ENCODE measurements around the gene TMEM14A. TPM values are rescaled to one million over a fixed set of nuclear protein-coding genes. Genes with fewer than 3 reads are reported as not detected.

The TMEM14A gene
- total and polyA plus RNA-seq, 2 of the 8 experiments (the other 6 are each of a cell fraction or from before 2014, with no cell fraction given) = 11.1 to 11.2 TPM

DNA sequence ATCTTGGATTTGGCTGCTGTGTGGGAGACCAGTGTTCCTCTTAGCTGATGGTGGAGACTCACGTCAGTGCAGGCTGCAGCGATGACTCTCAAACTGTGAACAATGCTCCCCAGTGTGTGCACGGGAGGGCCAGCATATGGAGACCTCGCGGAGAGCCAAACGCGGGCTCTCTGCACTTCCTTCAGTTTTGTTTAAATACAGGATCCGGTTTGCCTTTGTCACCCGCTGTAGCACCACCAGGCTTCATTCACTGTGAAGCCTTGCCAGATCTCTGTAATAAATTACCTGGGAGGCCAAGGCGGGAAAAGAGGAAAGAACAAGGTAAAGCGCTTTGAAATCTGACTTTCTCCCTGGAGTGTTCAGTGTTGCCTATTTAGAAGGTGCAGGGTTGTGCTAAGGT, 30.7 kb upstream of the TMEM14A start:
- no peaks in the 10 kb centered on the region for H3K9me3 ChIP-seq (ENCODE audit: insufficient read depth in 2 of 2, low read depth in 1 of 2, low read length in 1 of 2)
- H2BK5ac ChIP-seq (ENCODE audit: low read depth, low read length) = no peak overlapping the region
- no peak overlapping the region for H3K9ac ChIP-seq (replicated peaks in 1 of 4; ENCODE audit: extremely low read depth in 1 of 4, low read depth in 3 of 4, low read length in 3 of 4)
- no peak overlapping the region for H2AK5ac ChIP-seq (ENCODE audit: low read depth, low read length)
- H3K56ac ChIP-seq (replicated peaks; ENCODE audit: insufficient read length, low read depth, low read length) = no peak overlapping the region
- no peak overlapping the region for H3K27ac ChIP-seq (ENCODE audit: low read depth, low read length)
- H3K14ac ChIP-seq (ENCODE audit: insufficient read length) = no peak overlapping the region
- no peak overlapping the region; a peak in 1 of 4 replicates for H3K4me2 ChIP-seq (ENCODE audit: insufficient read depth in 1 of 2, low read depth in 2 of 2, low read length in 2 of 2)
- no peaks in the 10 kb centered on the region for H3K79me1 ChIP-seq (ENCODE audit: low read depth, low read length)
- H2BK12ac ChIP-seq (ENCODE audit: low read depth, low read length) = no peak overlapping the region
- no peak overlapping the region for H3K4me3 ChIP-seq (ENCODE audit: extremely low read depth in 1 of 4, insufficient read depth in 2 of 4, low read depth in 3 of 4, low read length in 4 of 4)
- POLR2A ChIA-PET (ENCODE audit: partially characterized antibody) = no interaction called here
- no peak overlapping the region for H4K91ac ChIP-seq (replicated peaks; ENCODE audit: insufficient read length, low read length)
- CTCF ChIA-PET (ENCODE audit: partially characterized antibody) = interaction anchor here (0.8 to 3.7 kb wide), 7 partner anchors 9 to 236 kb away, joined by 3 to 39 read pairs (median 4); partner anchors contain the start of gene TRAM2
- peaks cover 0 to 2% (median under 1%) of the 10 kb centered on the region in 4 experiments; a peak in 1 of 7 replicates for H3K4me1 ChIP-seq (replicated peaks in 1 of 4; ENCODE audit: control insufficient read depth in 3 of 4, insufficient read depth in 4 of 4, low read length in 3 of 4)
- H2BK20ac ChIP-seq (ENCODE audit: low read length) = no peak overlapping the region
- H3K23ac ChIP-seq (ENCODE audit: insufficient read length) = no peak overlapping the region
- H2BK120ac ChIP-seq (replicated peaks; ENCODE audit: low read depth, low read length) = no peak overlapping the region
- no peak overlapping the region for H2BK15ac ChIP-seq (ENCODE audit: low read length)
- H3K4ac ChIP-seq (replicated peaks; ENCODE audit: insufficient read length, low read depth, low read length) = no peak overlapping the region
- no peak overlapping the region for H3K18ac ChIP-seq (ENCODE audit: extremely low read depth, low read length)
- DNase-seq (ENCODE audit: low read depth in 1 of 2, low spot score in 2 of 2) (no peak), FAIRE-seq (no peak)
- no peaks in the 10 kb centered on the region for H3K36me3 ChIP-seq (ENCODE audit: control insufficient read depth in 2 of 4, insufficient read depth in 4 of 4, low read length in 3 of 4)
- H2AFZ ChIP-seq (ENCODE audit: low read length) = peak overlapping the region; percentile 26; the same call in 1 of the 2 replicates
- WGBS, 2 experiments (ENCODE audit: extremely low coverage in 1 of 2, insufficient coverage in 1 of 2, insufficient read length in 1 of 2, insufficient replicate concordance in 2 of 2, low coverage in 1 of 2, low lambda C conversion rate in 2 of 2, missing lambda C conversion rate in 1 of 2) = 78% methylated on average over 11 of the region's 11 CpGs; no CpG with 5 or more reads in 1 of the 2 experiments
- H3K79me2 ChIP-seq (ENCODE audit: control insufficient read depth in 1 of 2, insufficient read depth in 2 of 2, low read length in 2 of 2) = no peaks in the 10 kb centered on the region
- no peak overlapping the region; the same call in 1 of the 2 replicates for H4K8ac ChIP-seq (ENCODE audit: extremely low read depth, insufficient read depth, low read length)
- H4K20me1 ChIP-seq (replicated peaks in 1 of 2; ENCODE audit: control insufficient read depth in 1 of 2, insufficient read depth in 2 of 2, low read length in 2 of 2) = no peaks in the 10 kb centered on the region
- no peaks in the 10 kb centered on the region for H3K27me3 ChIP-seq (replicated peaks in 1 of 4; ENCODE audit: control insufficient read depth in 3 of 4, extremely low read depth in 1 of 4, insufficient read depth in 3 of 4, low read length in 3 of 4)
- no peak overlapping the region for H4K5ac ChIP-seq (ENCODE audit: insufficient read length, low read depth, low read length)
- no peaks in the 10 kb centered on the region for H3K23me2 ChIP-seq (ENCODE audit: low read depth, low read length)
- no peak for TF ChIP-seq EGR1 (IDR thresholded peaks at IDR 0.05; ENCODE audit: borderline replicate concordance, low read depth, low read length)
- no peak for TF ChIP-seq FOSL1 (IDR thresholded peaks at IDR 0.05; ENCODE audit: insufficient read depth, low read depth, low read length)
- no peak for TF ChIP-seq GABPA (IDR thresholded peaks at IDR 0.05; ENCODE audit: borderline replicate concordance, insufficient read depth, low read length)
- TF ChIP-seq KDM1A (IDR thresholded peaks at IDR 0.05; ENCODE audit: borderline replicate concordance, low read length) = no peak
- no peak for TF ChIP-seq SP2 (IDR thresholded peaks at IDR 0.05; ENCODE audit: low read length)
- no peak for TF ChIP-seq CTCF (IDR thresholded peaks at IDR 0.05; ENCODE audit: control extremely low read depth in 1 of 3, insufficient read depth in 1 of 3, low read depth in 1 of 3, low read length in 3 of 3)
- no peak for TF ChIP-seq BRCA1 (IDR thresholded peaks at IDR 0.05; ENCODE audit: low read depth, low read length)
- TF ChIP-seq ATF2 (IDR thresholded peaks at IDR 0.05; ENCODE audit: low read length) = no peak
- TF ChIP-seq, protein P1, sequence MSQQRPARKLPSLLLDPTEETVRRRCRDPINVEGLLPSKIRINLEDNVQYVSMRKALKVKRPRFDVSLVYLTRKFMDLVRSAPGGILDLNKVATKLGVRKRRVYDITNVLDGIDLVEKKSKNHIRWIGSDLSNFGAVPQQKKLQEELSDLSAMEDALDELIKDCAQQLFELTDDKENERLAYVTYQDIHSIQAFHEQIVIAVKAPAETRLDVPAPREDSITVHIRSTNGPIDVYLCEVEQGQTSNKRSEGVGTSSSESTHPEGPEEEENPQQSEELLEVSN (IDR thresholded peaks at IDR 0.05) = no peak
